Neural progenitor cell (in vitro differentiated cells): ENCODE measurements around the gene GLRA1.

Source experiments
- CTCF ChIP-seq: fragments of 200-600 bp; sonication (generic); IDR thresholded peaks from 2 replicates; pipeline ENCODE4 v1.5.1; 2017; ENCODE audit warnings: antibody characterized with exemption, mild to moderate bottlenecking
- EZH2 ChIP-seq: fragments of 200-600 bp; sonication (generic); IDR thresholded peaks from 2 replicates; pipeline ENCODE4 v1.6.1; 2017; ENCODE audit warnings: antibody characterized with exemption, mild to moderate bottlenecking, moderate library complexity
- EZH2phosphoT487 ChIP-seq: fragments of 200-600 bp; sonication (generic); IDR thresholded peaks from 2 replicates; pipeline ENCODE4 v1.6.1; 2017; ENCODE audit warnings: antibody characterized with exemption

GRCh38 chr5:151781201-151781600 lies 143.4 kb downstream of the GLRA1 start:
- TF ChIP-seq CTCF (no peak), EZH2phosphoT487 (no peak), EZH2 (no peak)
